ENCODE data around the gene DNA2.
A peak's percentile ranks its signal among the peaks of the same experiment; 100 is the strongest.
"Not testable (repeated sequence)": the region's sequence is repeated elsewhere in the genome, so short reads cannot be mapped to it uniquely, and the experiment has no call there.

Gene DNA2

GRCh38 chr10:68499544-68499943 lies 27.8 kb upstream of the DNA2 start:
- peaks cover 33 to 94% (median 60%) of the 10 kb centered on the region in 11 experiments for H3K36me3 ChIP-seq
- no peaks in the 10 kb centered on the region for H4K20me1 ChIP-seq

GRCh38 chr10:68496072-68496471 lies 24.3 kb upstream of the DNA2 start:
- no peak overlapping the region for H3K4me3 ChIP-seq
- peaks cover 0 to 16% (median 0%) of the 10 kb centered on the region in 10 experiments; a peak in 2 of 20 replicates for H3K4me1 ChIP-seq
- H3K36me3 ChIP-seq = peaks cover 34 to 95% (median 66%) of the 10 kb centered on the region in 11 experiments
- no peak overlapping the region for H3K9ac ChIP-seq
- H3K4me2 ChIP-seq = no peak overlapping the region
- H3K9me3 ChIP-seq (replicated peaks in 1 of 11) = no peaks in the 10 kb centered on the region
- no peak overlapping the region for H3K27ac ChIP-seq
- no peaks in the 10 kb centered on the region for H3K27me3 ChIP-seq
- no peak for TF ChIP-seq Cebpa-rat (IDR thresholded peaks at IDR 0.05)
- no peaks in the 10 kb centered on the region for H4K20me1 ChIP-seq

More at GRCh38 chr10:68499544-68499943, 27.8 kb upstream of the DNA2 start:
- no peak overlapping the region for H3K4me2 ChIP-seq
- TF ChIP-seq Cebpa-rat (IDR thresholded peaks at IDR 0.05) = no peak
- H3K27me3 ChIP-seq = no peaks in the 10 kb centered on the region
- no peak overlapping the region for H3K9ac ChIP-seq
- peaks cover 0 to 13% (median 0%) of the 10 kb centered on the region in 10 experiments; a peak in 3 of 20 replicates for H3K4me1 ChIP-seq
- no peak overlapping the region for H3K4me3 ChIP-seq
- no peaks in the 10 kb centered on the region for H3K9me3 ChIP-seq (replicated peaks in 1 of 11)
- H3K27ac ChIP-seq = no peak overlapping the region

GRCh38 chr10:68492118-68492517 lies 20.3 kb upstream of the DNA2 start:
- H3K36me3 ChIP-seq = peaks cover 27 to 95% (median 57%) of the 10 kb centered on the region in 11 experiments; a peak in 21 of 22 replicates
- no peak overlapping the region for H3K27ac ChIP-seq
- H3K9me3 ChIP-seq (replicated peaks in 1 of 11) = no peaks in the 10 kb centered on the region
- no peaks in the 10 kb centered on the region for H3K27me3 ChIP-seq
- peaks cover 0 to 9% (median 0%) of the 10 kb centered on the region in 10 experiments; a peak in 3 of 20 replicates for H3K4me1 ChIP-seq
- 0 out of 22 replicates have a peak, but pooled peaks of 1 of the 11 experiments have one; percentile 10 for TF ChIP-seq Cebpa-rat (IDR thresholded peaks at IDR 0.05)
- H3K4me3 ChIP-seq = no peak overlapping the region
- H3K9ac ChIP-seq = no peak overlapping the region
- H4K20me1 ChIP-seq = no peaks in the 10 kb centered on the region
- no peak overlapping the region for H3K4me2 ChIP-seq

- H3K27me3 ChIP-seq = no peaks in the 10 kb centered on the region
- peaks cover 46 to 95% (median 77%) of the 10 kb centered on the region in 11 experiments for H3K36me3 ChIP-seq
- no peak overlapping the region for H3K9ac ChIP-seq
- H3K27ac ChIP-seq = no peak overlapping the region
- H3K4me2 ChIP-seq = no peak overlapping the region
- H3K4me3 ChIP-seq = no peak overlapping the region
- TF ChIP-seq Cebpa-rat (IDR thresholded peaks at IDR 0.05) = no peak
- no peaks in the 10 kb centered on the region for H4K20me1 ChIP-seq
- no peaks in the 10 kb centered on the region for H3K9me3 ChIP-seq (replicated peaks in 1 of 11)
- peaks cover 0 to 6% (median 0%) of the 10 kb centered on the region in 10 experiments; a peak in 2 of 20 replicates for H3K4me1 ChIP-seq
Observed at GRCh38 chr10:68489919-68490318, 18.1 kb upstream of the DNA2 start.

- peaks cover 22 to 29% (median 25%) of the 10 kb centered on the region in 10 experiments for H3K4me1 ChIP-seq
- H3K27ac ChIP-seq = no peak overlapping the region
Observed at GRCh38 chr10:68474021-68474420, 2.2 kb upstream of the DNA2 start.

GRCh38 chr10:68471063-68471585 lies 649 bp downstream of the DNA2 start:
- Histone ChIP-seq H3K27ac (peak overlapping the region in 9 of 11 experiments; percentile 66 to 93 (median 86); a peak in 18 of 22 replicates), H3K27me3 (no peaks in the 10 kb centered on the region), H3K4me2 (peak overlapping the region; percentile 79 to 93 (median 90)), H3K9me3 (replicated peaks in 1 of 11) (no peaks in the 10 kb centered on the region), H3K9ac (peak overlapping the region; percentile 61 to 96 (median 86)), H3K36me3 (peaks cover 0 to 36% (median 35%) of the 10 kb centered on the region in 11 experiments; a peak in 19 of 22 replicates), H3K4me1 (peaks cover 24 to 36% (median 29%) of the 10 kb centered on the region in 10 experiments), H4K20me1 (0 out of 22 replicates have a peak, but pooled peaks cover 0 to 5% (median 0%) of the 10 kb centered on the region in 11 experiments), H3K4me3 (peak overlapping the region; percentile 63 to 91 (median 79))
- TF ChIP-seq Cebpa-rat (IDR thresholded peaks at IDR 0.05) = no peak

More at GRCh38 chr10:68474021-68474420, 2.2 kb upstream of the DNA2 start:
- TF ChIP-seq Cebpa-rat (IDR thresholded peaks at IDR 0.05) = no peak
- Histone ChIP-seq H3K36me3 (peaks cover 0 to 10% (median 6%) of the 10 kb centered on the region in 11 experiments; a peak in 10 of 22 replicates), H3K4me3 (no peak overlapping the region), H3K27me3 (no peaks in the 10 kb centered on the region), H3K4me2 (no peak overlapping the region), H3K9ac (no peak overlapping the region), H4K20me1 (0 out of 22 replicates have a peak, but pooled peaks cover 0 to 5% (median 0%) of the 10 kb centered on the region in 11 experiments), H3K9me3 (replicated peaks in 1 of 11) (no peaks in the 10 kb centered on the region)

GRCh38 chr10:68470300-68470699 lies 1.5 kb downstream of the DNA2 start:
- H3K9ac ChIP-seq = peak overlapping the region; percentile 1 to 96 (median 86); a peak in 19 of 22 replicates
- peak overlapping the region in 8 of 11 experiments; percentile 84 to 93 (median 86); a peak in 12 of 22 replicates for H3K27ac ChIP-seq

GRCh38 chr10:68469838-68470237 lies 1.9 kb downstream of the DNA2 start:
- H3K27ac ChIP-seq = peak overlapping the region in 8 of 11 experiments; percentile 84 to 93 (median 86); a peak in 9 of 22 replicates

More at GRCh38 chr10:68470300-68470699, 1.5 kb downstream of the DNA2 start:
- Histone ChIP-seq H3K4me2 (peak overlapping the region; percentile 79 to 93 (median 90)), H3K9me3 (replicated peaks in 1 of 11) (no peaks in the 10 kb centered on the region), H4K20me1 (0 out of 22 replicates have a peak, but pooled peaks cover 0 to 5% (median 0%) of the 10 kb centered on the region in 11 experiments), H3K27me3 (no peaks in the 10 kb centered on the region), H3K4me3 (peak overlapping the region in 9 of 10 experiments; percentile 71 to 91 (median 81); a peak in 17 of 20 replicates), H3K4me1 (peaks cover 24 to 36% (median 29%) of the 10 kb centered on the region in 10 experiments), H3K36me3 (peaks cover 0 to 45% (median 43%) of the 10 kb centered on the region in 11 experiments; a peak in 19 of 22 replicates)
- no peak for TF ChIP-seq Cebpa-rat (IDR thresholded peaks at IDR 0.05)

GRCh38 chr10:68464729-68465128 lies 7.0 kb downstream of the DNA2 start:
- peaks cover 5 to 16% (median 10%) of the 10 kb centered on the region in 10 experiments; a peak in 17 of 20 replicates for H3K4me1 ChIP-seq
- H3K9me3 ChIP-seq (replicated peaks in 1 of 11); H3K4me2 ChIP-seq; H3K4me3 ChIP-seq; H3K27ac ChIP-seq; H3K27me3 ChIP-seq; H3K9ac ChIP-seq; H4K20me1 ChIP-seq: not testable (repeated sequence)
- peaks cover 7 to 100% (median 97%) of the 10 kb centered on the region in 11 experiments; a peak in 21 of 22 replicates for H3K36me3 ChIP-seq

More at GRCh38 chr10:68469838-68470237, 1.9 kb downstream of the DNA2 start:
- no peaks in the 10 kb centered on the region for H3K27me3 ChIP-seq
- peak overlapping the region in 8 of 10 experiments; percentile 71 to 91 (median 81); a peak in 13 of 20 replicates for H3K4me3 ChIP-seq
- H3K9ac ChIP-seq = peak overlapping the region in 8 of 11 experiments; percentile 84 to 96 (median 90); a peak in 16 of 22 replicates
- 0 out of 22 replicates have a peak, but pooled peaks cover 0 to 5% (median 0%) of the 10 kb centered on the region in 11 experiments for H4K20me1 ChIP-seq
- peak overlapping the region; percentile 79 to 93 (median 90); a peak in 21 of 22 replicates for H3K4me2 ChIP-seq
- H3K36me3 ChIP-seq = peaks cover 0 to 49% (median 47%) of the 10 kb centered on the region in 11 experiments; a peak in 19 of 22 replicates
- no peak for TF ChIP-seq Cebpa-rat (IDR thresholded peaks at IDR 0.05)
- H3K9me3 ChIP-seq (replicated peaks in 1 of 11) = no peaks in the 10 kb centered on the region
- H3K4me1 ChIP-seq = peaks cover 24 to 36% (median 29%) of the 10 kb centered on the region in 10 experiments

Measured in BLaER1 treated with 17β-estradiol and CSF1 and Interleukin-3, amounts not matched to agents 10 nM and 100 nM (cell line).